ENCODE data around the gene NRM. TPM values are rescaled to one million over a fixed set of nuclear protein-coding genes. Genes with fewer than 3 reads are reported as not detected.
A peak's percentile ranks its signal among the peaks of the same experiment; 100 is the strongest.

The NRM gene
- total and polyA plus RNA-seq, 2 of the 13 experiments (the other 11 are each of a cell fraction or from before 2014, with no cell fraction given) = 12.5 to 16.0 TPM

DNA sequence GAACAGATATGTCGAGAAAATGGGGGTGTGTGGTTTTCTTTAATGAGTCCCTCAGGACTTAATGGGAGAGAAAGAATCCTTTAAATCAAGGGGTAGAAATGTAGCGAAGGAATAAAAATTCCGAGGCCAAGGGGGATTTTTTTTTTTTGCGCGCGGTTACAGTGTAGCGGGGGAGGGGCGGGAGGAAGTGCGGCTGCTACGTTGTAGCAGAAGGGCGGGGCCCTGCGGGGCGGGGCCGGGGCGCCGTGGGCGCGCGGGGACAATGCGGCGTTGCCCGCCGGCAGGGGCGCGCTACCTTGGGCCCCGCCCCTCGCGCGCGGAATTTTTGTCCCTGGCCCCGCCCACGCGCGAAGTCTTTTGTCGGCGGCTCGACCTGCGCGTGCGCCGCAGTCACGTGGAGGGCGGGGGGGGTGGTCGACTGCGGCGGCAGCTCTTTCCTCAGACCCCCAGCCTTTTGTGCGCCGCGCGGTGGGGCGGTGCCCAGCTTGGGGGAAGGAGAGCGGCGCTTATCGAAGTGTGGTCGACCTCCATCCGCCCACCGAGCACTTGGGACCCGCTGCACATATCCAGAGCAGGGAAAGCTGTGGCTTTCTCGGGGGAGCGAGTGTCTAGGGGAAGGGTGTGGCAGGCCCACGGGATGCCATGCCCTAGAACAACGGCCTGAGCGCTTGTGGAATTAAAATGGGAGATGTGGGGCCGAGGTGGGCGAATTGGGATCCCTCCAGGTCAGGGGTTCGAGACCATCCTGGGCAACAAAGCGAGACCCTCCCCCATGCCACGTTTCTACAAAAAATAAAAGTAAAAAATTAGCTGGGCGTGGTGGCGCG lies 30.6 kb upstream of the NRM start (continued):
- TF ChIP-seq E2F1 (CRISPR knock-in tag; IDR thresholded peaks at IDR 0.05) = peak; percentile 91
- TF ChIP-seq FOXP4 (CRISPR knock-in tag; IDR thresholded peaks at IDR 0.05) = peak; percentile 53
- peak; percentile 55 to 78 for TF ChIP-seq HMGXB4 (CRISPR knock-in tag; IDR thresholded peaks at IDR 0.05; ENCODE audit: borderline replicate concordance in 1 of 2, low read depth in 1 of 2)
- TF ChIP-seq ZBTB8A (CRISPR knock-in tag; IDR thresholded peaks at IDR 0.05; ENCODE audit: borderline replicate concordance, low read depth) = no peak
- peak; percentile 88; the same call in 1 of the 2 replicates for TF ChIP-seq ZNF326 (CRISPR knock-in tag; IDR thresholded peaks at IDR 0.05; ENCODE audit: borderline replicate concordance)
- TF ChIP-seq, protein P1, sequence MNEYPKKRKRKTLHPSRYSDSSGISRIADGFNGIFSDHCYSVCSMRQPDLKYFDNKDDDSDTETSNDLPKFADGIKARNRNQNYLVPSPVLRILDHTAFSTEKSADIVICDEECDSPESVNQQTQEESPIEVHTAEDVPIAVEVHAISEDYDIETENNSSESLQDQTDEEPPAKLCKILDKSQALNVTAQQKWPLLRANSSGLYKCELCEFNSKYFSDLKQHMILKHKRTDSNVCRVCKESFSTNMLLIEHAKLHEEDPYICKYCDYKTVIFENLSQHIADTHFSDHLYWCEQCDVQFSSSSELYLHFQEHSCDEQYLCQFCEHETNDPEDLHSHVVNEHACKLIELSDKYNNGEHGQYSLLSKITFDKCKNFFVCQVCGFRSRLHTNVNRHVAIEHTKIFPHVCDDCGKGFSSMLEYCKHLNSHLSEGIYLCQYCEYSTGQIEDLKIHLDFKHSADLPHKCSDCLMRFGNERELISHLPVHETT (CRISPR knock-in tag; conservative IDR thresholded peaks at IDR 0.05) = no peak; the same call in 1 of the 2 replicates
- 0 out of 2 replicates have a peak, but pooled peaks have one; percentile 57 for TF ChIP-seq FOXO4 (CRISPR knock-in tag; conservative IDR thresholded peaks at IDR 0.05)
- no peak; the same call in 1 of the 2 replicates for TF ChIP-seq ZNF225 (CRISPR knock-in tag; IDR thresholded peaks at IDR 0.05)
- TF ChIP-seq ZFP36L2 (CRISPR knock-in tag; IDR thresholded peaks at IDR 0.05) = no peak
- TF ChIP-seq SYNCRIP (IDR thresholded peaks at IDR 0.05; ENCODE audit: insufficient read depth, low read depth, low read length) = no peak
- no peak for TF ChIP-seq ZMYM3 (CRISPR knock-in tag; IDR thresholded peaks at IDR 0.05)
- no peak for TF ChIP-seq SRSF1 (optimal IDR thresholded peaks at IDR 0.05; ENCODE audit: low read depth, low read length)

Measured in HepG2 (cell line).